Gastroesophageal sphincter (tissue), 3 donors: ENCODE data around the gene ORAI2.

Experiments
- EP300 ChIP-seq: sonication (generic); formaldehyde crosslinking; IDR thresholded peaks from one replicate; pipeline ENCODE4 v1.6.1; 2017; ENCODE audit warnings: antibody characterized with exemption, mild to moderate bottlenecking
- POLR2A ChIP-seq, 2 donors: fragments of 450-650 bp; IDR thresholded peaks; one replicate each; pipeline ENCODE4 v1.6.1; 2017; ENCODE audit warnings: antibody characterized with exemption in 2 of 2, mild to moderate bottlenecking in 2 of 2, moderate library complexity in 1 of 2
- POLR2AphosphoS5 ChIP-seq: sonication (generic); formaldehyde crosslinking; IDR thresholded peaks from one replicate; pipeline ENCODE4 v1.6.1; 2017; ENCODE audit warnings: antibody characterized with exemption
- TF ChIP-seq, protein P1 (sequence below), 4 experiments: fragments of 200-600 bp in 2 of 4; fragments of 450-650 bp in 2 of 4; sonication (generic) in 1 of 4; IDR thresholded peaks; one replicate each; pipeline ENCODE4 v1.5.1; 2017 to 2019; ENCODE audit warnings: antibody characterized with exemption in 4 of 4, mild to moderate bottlenecking in 2 of 4, moderate library complexity in 2 of 4

- TF ChIP-seq, protein P1, sequence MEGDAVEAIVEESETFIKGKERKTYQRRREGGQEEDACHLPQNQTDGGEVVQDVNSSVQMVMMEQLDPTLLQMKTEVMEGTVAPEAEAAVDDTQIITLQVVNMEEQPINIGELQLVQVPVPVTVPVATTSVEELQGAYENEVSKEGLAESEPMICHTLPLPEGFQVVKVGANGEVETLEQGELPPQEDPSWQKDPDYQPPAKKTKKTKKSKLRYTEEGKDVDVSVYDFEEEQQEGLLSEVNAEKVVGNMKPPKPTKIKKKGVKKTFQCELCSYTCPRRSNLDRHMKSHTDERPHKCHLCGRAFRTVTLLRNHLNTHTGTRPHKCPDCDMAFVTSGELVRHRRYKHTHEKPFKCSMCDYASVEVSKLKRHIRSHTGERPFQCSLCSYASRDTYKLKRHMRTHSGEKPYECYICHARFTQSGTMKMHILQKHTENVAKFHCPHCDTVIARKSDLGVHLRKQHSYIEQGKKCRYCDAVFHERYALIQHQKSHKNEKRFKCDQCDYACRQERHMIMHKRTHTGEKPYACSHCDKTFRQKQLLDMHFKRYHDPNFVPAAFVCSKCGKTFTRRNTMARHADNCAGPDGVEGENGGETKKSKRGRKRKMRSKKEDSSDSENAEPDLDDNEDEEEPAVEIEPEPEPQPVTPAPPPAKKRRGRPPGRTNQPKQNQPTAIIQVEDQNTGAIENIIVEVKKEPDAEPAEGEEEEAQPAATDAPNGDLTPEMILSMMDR (IDR thresholded peaks at IDR 0.05): peak; percentile 89 to 95 (median 91)
- TF ChIP-seq EP300 (no peak), POLR2A (IDR thresholded peaks at IDR 0.05) (no peak), POLR2AphosphoS5 (peak; percentile 14)
Measured at GRCh38 chr7:102390697-102391484, 42.5 kb upstream of the ORAI2 start.
